CD4-positive, alpha-beta T cell treated with Interleukin-6 for 4 hours (primary cell): ENCODE results near the gene CCDC86.

ENCODE experiments used
- DNase-seq: peaks from one replicate; pipeline ENCODE4 v3.0.0-alpha.2; 2020; ENCODE audit warnings: mixed read lengths

The CCDC86 gene

GRCh38 chr11:60854140-60854846 is 12.4 kb downstream of the CCDC86 start:
- no peak for DNase-seq

GRCh38 chr11:60854847-60855725 is 13.2 kb downstream of the CCDC86 start:
- no peak for DNase-seq

- no peak for DNase-seq
These were observed 14.1 kb downstream of the CCDC86 start, which contains the start of gene PTGDR2 for GRCh38 chr11:60855726-60856633. TSS of gene PTGDR2 (minus strand) at chr11:60855950. CDS start at chr11:60853722, 2,228 bp downstream.

GRCh38 chr11:60857378-60858232 is 15.7 kb downstream of the CCDC86 start:
- no peak for DNase-seq

GRCh38 chr11:60858236-60858635 is 16.3 kb downstream of the CCDC86 start:
- no peak for DNase-seq

GRCh38 chr11:60858731-60859464 is 17.0 kb downstream of the CCDC86 start:
- no peak for DNase-seq

- DNase-seq = no peak
These were observed 17.8 kb downstream of the CCDC86 start for GRCh38 chr11:60859616-60860250.

GRCh38 chr11:60860943-60861342 is 19.0 kb downstream of the CCDC86 start:
- no peak for DNase-seq

GRCh38 chr11:60862171-60862570 is 20.3 kb downstream of the CCDC86 start:
- DNase-seq = no peak

- DNase-seq = no peak
These were observed 21.9 kb downstream of the CCDC86 start for GRCh38 chr11:60863550-60864521.

- no peak for DNase-seq
These were observed 23.1 kb downstream of the CCDC86 start for GRCh38 chr11:60864856-60865513.

GRCh38 chr11:60866911-60867870 is 25.3 kb downstream of the CCDC86 start, which contains the start of gene ZP1:
TSS of gene ZP1 (plus strand) at chr11:60867542. CDS start at chr11:60867562, 20 bp downstream.
- no peak for DNase-seq

GRCh38 chr11:60867871-60868681 is 26.2 kb downstream of the CCDC86 start:
- DNase-seq = no peak

GRCh38 chr11:60868682-60869450 is 27.0 kb downstream of the CCDC86 start:
- no peak for DNase-seq

GRCh38 chr11:60869451-60869825 is 27.5 kb downstream of the CCDC86 start:
- DNase-seq = no peak

GRCh38 chr11:60870276-60870675 is 28.4 kb downstream of the CCDC86 start:
- DNase-seq = no peak
